GM12875 (cell line): Measurements from ENCODE around the gene FYN.

Source experiments
- H3K4me3 ChIP-seq: one replicate; pipeline ENCODE4 v1.5.1; 2011; ENCODE audit warnings: low read depth, low read length, control low read depth
- TF ChIP-seq, protein P1 (sequence below): IDR thresholded peaks from 2 replicates; pipeline ENCODE4 v1.5.1; 2011; ENCODE audit warnings: low read depth, mild to moderate bottlenecking, control low read depth, inconsistent platforms, low read length, moderate library complexity, borderline replicate concordance; ENCODE audit not compliant: insufficient read depth

Gene FYN

DNA sequence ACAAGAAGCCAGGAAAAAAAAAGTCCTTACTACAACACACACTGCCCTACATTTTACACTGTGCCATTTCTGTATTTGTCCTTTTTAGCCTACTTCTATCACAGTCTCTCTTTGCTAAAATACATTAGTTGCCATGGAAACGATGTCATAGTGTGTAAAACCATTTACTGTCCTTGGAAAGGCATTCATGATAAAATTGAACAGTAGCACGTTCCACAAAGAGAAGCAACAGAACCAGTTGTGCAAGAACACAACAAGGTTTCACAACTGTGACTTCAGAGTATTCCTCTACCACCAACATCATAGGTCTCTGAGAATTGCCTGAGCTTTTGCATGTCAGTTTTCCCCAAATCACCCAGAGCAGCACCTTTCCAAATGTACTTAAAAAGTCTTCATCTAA, 20.5 kb downstream of the FYN start:
- no peak overlapping the region for H3K4me3 ChIP-seq
- TF ChIP-seq, protein P1, sequence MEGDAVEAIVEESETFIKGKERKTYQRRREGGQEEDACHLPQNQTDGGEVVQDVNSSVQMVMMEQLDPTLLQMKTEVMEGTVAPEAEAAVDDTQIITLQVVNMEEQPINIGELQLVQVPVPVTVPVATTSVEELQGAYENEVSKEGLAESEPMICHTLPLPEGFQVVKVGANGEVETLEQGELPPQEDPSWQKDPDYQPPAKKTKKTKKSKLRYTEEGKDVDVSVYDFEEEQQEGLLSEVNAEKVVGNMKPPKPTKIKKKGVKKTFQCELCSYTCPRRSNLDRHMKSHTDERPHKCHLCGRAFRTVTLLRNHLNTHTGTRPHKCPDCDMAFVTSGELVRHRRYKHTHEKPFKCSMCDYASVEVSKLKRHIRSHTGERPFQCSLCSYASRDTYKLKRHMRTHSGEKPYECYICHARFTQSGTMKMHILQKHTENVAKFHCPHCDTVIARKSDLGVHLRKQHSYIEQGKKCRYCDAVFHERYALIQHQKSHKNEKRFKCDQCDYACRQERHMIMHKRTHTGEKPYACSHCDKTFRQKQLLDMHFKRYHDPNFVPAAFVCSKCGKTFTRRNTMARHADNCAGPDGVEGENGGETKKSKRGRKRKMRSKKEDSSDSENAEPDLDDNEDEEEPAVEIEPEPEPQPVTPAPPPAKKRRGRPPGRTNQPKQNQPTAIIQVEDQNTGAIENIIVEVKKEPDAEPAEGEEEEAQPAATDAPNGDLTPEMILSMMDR = no peak

DNA sequence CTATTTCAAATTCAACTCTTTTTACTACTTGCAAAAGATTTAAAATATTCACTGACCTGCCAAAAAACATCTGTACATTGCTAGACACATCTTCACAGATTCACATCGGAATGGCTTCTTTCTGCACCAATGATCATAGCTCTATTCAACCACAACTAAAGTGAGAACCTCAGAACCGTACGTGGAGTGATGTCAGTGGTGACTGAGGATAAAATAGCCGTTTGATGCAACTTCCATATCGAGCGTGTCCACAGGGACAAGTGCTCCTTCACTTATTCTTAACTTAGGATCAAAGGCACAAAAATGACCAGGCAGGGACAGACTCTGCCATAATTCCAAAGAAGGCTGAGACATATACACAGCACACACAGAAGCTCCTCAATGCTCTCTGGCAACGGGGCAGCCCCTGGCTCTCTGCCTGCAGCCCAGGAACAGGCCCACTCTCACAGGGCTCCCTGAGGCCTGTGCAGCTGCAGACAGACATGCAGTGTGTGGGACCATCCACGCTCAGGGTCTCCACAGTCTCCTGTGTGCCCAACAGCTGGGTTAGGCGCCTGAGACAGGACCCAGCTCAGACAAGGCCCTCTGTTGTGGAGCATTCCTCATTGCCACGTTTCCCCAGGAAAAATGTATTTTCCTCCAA, 22.8 kb downstream of the FYN start:
- H3K4me3 ChIP-seq = no peak overlapping the region
- TF ChIP-seq, protein P1 = no peak

DNA sequence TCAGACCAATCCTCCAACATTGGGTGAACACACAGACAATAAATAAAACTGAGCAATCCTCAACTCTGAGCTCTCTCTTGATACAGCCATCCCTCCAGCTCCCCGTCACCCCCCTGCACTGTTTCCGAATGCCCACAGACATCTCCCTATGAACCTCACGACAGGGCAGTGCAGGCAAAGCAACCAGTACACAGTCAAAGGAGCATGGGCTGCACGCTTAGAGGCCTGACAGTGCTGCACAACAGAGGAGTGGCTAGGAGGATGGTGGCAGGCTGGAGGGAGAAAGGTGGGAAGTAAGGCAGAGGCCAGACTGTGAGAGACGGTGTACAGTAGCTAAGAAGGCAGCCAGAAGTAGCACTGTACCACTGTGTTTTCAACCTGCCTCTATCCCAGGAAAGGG, 24.0 kb downstream of the FYN start:
- H3K4me3 ChIP-seq = no peak overlapping the region
- TF ChIP-seq, protein P1 = no peak

DNA sequence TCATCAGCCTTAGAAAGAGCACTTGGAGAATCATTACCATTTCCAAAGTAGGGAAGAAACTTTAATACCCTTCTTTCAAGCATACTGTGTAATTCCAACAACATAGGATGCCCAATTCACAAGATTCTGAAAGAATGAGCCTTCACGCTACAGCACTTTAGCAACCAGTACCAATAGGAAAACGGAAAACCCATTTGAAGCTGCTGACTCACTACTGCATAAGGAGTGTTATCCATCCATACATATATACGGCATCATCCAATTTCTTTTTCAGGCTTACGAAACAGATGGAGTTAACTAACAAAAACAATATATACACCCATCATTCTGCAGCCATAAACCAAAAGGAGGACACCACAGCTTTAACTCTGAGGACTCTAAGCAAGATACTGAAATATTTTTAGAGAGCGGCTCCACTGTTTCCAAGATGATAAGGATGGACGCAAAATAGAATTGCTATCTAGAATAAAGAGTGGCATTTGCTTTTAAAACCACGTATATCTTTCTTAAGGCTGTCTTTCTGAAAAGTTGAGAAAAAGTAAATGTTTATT, 24.9 kb downstream of the FYN start:
- H3K4me3 ChIP-seq = no peak overlapping the region
- TF ChIP-seq, protein P1 = no peak

DNA sequence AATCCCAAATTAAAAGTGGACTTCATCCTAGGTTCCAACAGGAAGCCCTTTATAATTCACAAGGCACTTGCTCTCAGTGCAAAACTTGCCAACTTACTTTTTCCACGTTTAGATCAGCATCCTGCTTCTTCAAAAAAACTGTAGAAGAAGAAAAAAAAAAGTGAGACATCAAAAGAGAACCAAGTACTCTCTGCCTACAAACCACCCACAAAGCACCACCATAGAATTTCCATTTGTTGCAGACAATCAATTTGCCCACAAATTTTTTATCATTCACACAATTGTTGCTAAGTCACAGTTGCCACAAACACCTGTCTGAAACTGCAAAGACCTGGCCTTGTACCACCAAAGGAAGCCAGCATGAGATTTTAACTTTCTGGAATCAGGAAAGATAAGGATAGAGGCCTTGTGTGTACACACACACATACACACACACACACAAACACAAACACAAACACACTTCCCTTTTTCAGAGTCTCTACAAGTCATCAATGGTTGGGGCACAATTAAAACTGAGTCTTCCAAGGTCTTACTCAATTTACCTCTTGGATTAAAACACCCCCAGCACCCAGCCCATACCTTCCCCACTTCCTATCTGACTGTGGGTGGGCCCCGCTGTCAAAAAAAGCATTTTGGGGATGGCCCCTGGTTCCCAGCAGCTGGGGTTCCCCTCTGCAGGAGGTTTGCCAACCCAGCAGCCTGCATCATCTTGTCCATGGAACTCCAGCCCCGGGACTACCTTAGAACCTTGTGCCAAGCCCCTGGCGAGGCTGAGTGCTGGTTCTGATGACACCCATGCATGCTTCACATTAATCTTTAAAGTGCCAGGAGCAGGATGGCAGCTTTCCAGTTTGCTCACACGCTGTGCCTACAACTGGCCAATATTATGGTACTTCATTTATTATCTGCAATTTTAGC, 26.5 kb downstream of the FYN start:
- TF ChIP-seq, protein P1 = no peak
- H3K4me3 ChIP-seq = no peak overlapping the region

DNA sequence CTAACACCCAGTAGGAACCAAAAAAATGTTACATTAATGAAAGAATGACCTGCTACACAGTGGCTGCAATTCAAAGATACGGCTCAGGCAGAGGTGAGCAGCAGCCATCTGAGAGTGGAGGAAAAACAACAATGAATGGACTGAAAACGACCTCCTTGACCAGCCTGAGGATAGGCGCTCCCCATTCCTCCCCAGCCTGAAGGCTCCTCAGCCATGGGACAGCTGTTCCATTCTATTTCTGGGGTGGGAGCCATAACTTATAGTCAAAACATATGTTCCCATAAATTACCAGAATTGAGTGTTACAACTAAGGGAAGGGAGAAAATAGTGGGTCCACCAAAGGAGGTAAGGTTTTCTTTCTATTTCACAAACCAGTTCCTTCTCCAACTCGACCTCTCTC, 27.2 kb downstream of the FYN start:
- TF ChIP-seq, protein P1 = no peak
- no peak overlapping the region for H3K4me3 ChIP-seq
